ENCODE results near the gene EIF2AK2. TPM values are rescaled to one million over a fixed set of nuclear protein-coding genes. Genes with fewer than 3 reads are reported as not detected.

Gene EIF2AK2
- total RNA-seq, 2 donors from 2014 or later, result 25.4 to 45.1 TPM

GRCh38 chr2:37149626-37150322, 7.0 kb downstream of the EIF2AK2 start:
- Mint-ChIP-seq H3K4me1 (peaks cover 38% of the 10 kb centered on the region), H3K36me3 (ENCODE audit: low read depth) (peaks cover 55% of the 10 kb centered on the region), H3K27me3 (no peaks in the 10 kb centered on the region), H3K9me3 (peaks cover 8% of the 10 kb centered on the region), H3K4me3 (peak overlapping the region; percentile 79), H3K27ac (peak overlapping the region; percentile 80)
- peak; percentile 87 for ATAC-seq (replicated peaks)

GRCh38 chr2:37148325-37148724, 8.5 kb downstream of the EIF2AK2 start:
- Mint-ChIP-seq H3K36me3 (ENCODE audit: low read depth) (peaks cover 54% of the 10 kb centered on the region), H3K9me3 (peaks cover 6% of the 10 kb centered on the region), H3K27ac (peak overlapping the region; percentile 80), H3K27me3 (no peaks in the 10 kb centered on the region), H3K4me1 (peaks cover 31% of the 10 kb centered on the region), H3K4me3 (peak overlapping the region; percentile 79)
- ATAC-seq (replicated peaks), result no peak

- Mint-ChIP-seq H3K4me3 (no peak overlapping the region), H3K27ac (no peak overlapping the region), H3K4me1 (peaks cover 17% of the 10 kb centered on the region), H3K9me3 (no peaks in the 10 kb centered on the region), H3K27me3 (no peaks in the 10 kb centered on the region), H3K36me3 (ENCODE audit: low read depth) (peaks cover 65% of the 10 kb centered on the region)
- ATAC-seq (replicated peaks), result no peak
These were observed 10.7 kb downstream of the EIF2AK2 start for GRCh38 chr2:37146062-37146461.

GRCh38 chr2:37143974-37144373, 12.8 kb downstream of the EIF2AK2 start:
- H3K27ac Mint-ChIP-seq, result no peak overlapping the region
- H3K27me3 Mint-ChIP-seq, result no peaks in the 10 kb centered on the region
- no peaks in the 10 kb centered on the region for H3K9me3 Mint-ChIP-seq
- H3K36me3 Mint-ChIP-seq (ENCODE audit: low read depth), result peaks cover 76% of the 10 kb centered on the region
- no peak overlapping the region for H3K4me3 Mint-ChIP-seq
- peaks cover 5% of the 10 kb centered on the region for H3K4me1 Mint-ChIP-seq
- no peak for ATAC-seq (replicated peaks)

- no peaks in the 10 kb centered on the region for H3K4me1 Mint-ChIP-seq
- no peaks in the 10 kb centered on the region for H3K27me3 Mint-ChIP-seq
- no peaks in the 10 kb centered on the region for H3K9me3 Mint-ChIP-seq
- no peak for ATAC-seq (replicated peaks)
- no peak overlapping the region for H3K4me3 Mint-ChIP-seq
- peaks cover 62% of the 10 kb centered on the region for H3K36me3 Mint-ChIP-seq (ENCODE audit: low read depth)
- no peak overlapping the region for H3K27ac Mint-ChIP-seq
These were observed 14.2 kb downstream of the EIF2AK2 start for GRCh38 chr2:37142546-37142945.

GRCh38 chr2:37132914-37133313, 23.9 kb downstream of the EIF2AK2 start:
- Mint-ChIP-seq H3K9me3 (peaks cover 3% of the 10 kb centered on the region), H3K4me3 (no peak overlapping the region), H3K4me1 (peaks cover 5% of the 10 kb centered on the region), H3K27me3 (no peaks in the 10 kb centered on the region), H3K27ac (no peak overlapping the region), H3K36me3 (ENCODE audit: low read depth) (no peaks in the 10 kb centered on the region)
- no peak for ATAC-seq (replicated peaks)

GRCh38 chr2:37125416-37125815, 31.4 kb downstream of the EIF2AK2 start:
- Mint-ChIP-seq H3K4me1 (peaks cover 10% of the 10 kb centered on the region), H3K9me3 (peaks cover 3% of the 10 kb centered on the region), H3K27ac (no peak overlapping the region), H3K4me3 (no peak overlapping the region), H3K36me3 (ENCODE audit: low read depth) (peaks cover 37% of the 10 kb centered on the region), H3K27me3 (no peaks in the 10 kb centered on the region)
- ATAC-seq (replicated peaks), result no peak

- Mint-ChIP-seq H3K27ac (no peak overlapping the region), H3K9me3 (no peaks in the 10 kb centered on the region), H3K4me3 (no peak overlapping the region), H3K27me3 (no peaks in the 10 kb centered on the region), H3K4me1 (no peaks in the 10 kb centered on the region), H3K36me3 (ENCODE audit: low read depth) (peaks cover 81% of the 10 kb centered on the region)
- ATAC-seq (replicated peaks), result no peak
These were observed 37.6 kb downstream of the EIF2AK2 start for GRCh38 chr2:37119157-37119556.

- peaks cover 82% of the 10 kb centered on the region for H3K36me3 Mint-ChIP-seq (ENCODE audit: low read depth)
- H3K27me3 Mint-ChIP-seq, result no peaks in the 10 kb centered on the region
- H3K4me3 Mint-ChIP-seq, result no peak overlapping the region
- H3K4me1 Mint-ChIP-seq, result no peaks in the 10 kb centered on the region
- ATAC-seq (replicated peaks), result no peak
- no peak overlapping the region for H3K27ac Mint-ChIP-seq
- H3K9me3 Mint-ChIP-seq, result no peaks in the 10 kb centered on the region
These were observed 39.2 kb downstream of the EIF2AK2 start for GRCh38 chr2:37117566-37117965.

- H3K27me3 Mint-ChIP-seq, result no peaks in the 10 kb centered on the region
- no peaks in the 10 kb centered on the region for H3K4me1 Mint-ChIP-seq
- no peak for ATAC-seq (replicated peaks)
- no peak overlapping the region for H3K27ac Mint-ChIP-seq
- no peaks in the 10 kb centered on the region for H3K9me3 Mint-ChIP-seq
- H3K4me3 Mint-ChIP-seq, result no peak overlapping the region
- peaks cover 86% of the 10 kb centered on the region for H3K36me3 Mint-ChIP-seq (ENCODE audit: low read depth)
These were observed 44.8 kb downstream of the EIF2AK2 start for GRCh38 chr2:37111958-37112357.

- no peak for ATAC-seq (replicated peaks)
- no peaks in the 10 kb centered on the region for H3K27me3 Mint-ChIP-seq
- H3K4me3 Mint-ChIP-seq, result no peak overlapping the region
- H3K27ac Mint-ChIP-seq, result no peak overlapping the region
- H3K36me3 Mint-ChIP-seq (ENCODE audit: low read depth), result peaks cover 86% of the 10 kb centered on the region
- H3K9me3 Mint-ChIP-seq, result no peaks in the 10 kb centered on the region
- no peaks in the 10 kb centered on the region for H3K4me1 Mint-ChIP-seq
These were observed 46.2 kb downstream of the EIF2AK2 start for GRCh38 chr2:37110306-37111212.

GRCh38 chr2:37109523-37109922, 47.3 kb downstream of the EIF2AK2 start:
- no peak for ATAC-seq (replicated peaks)
- Mint-ChIP-seq H3K4me1 (no peaks in the 10 kb centered on the region), H3K36me3 (ENCODE audit: low read depth) (peaks cover 91% of the 10 kb centered on the region), H3K27me3 (no peaks in the 10 kb centered on the region), H3K4me3 (no peak overlapping the region), H3K9me3 (no peaks in the 10 kb centered on the region), H3K27ac (no peak overlapping the region)

- H3K27me3 Mint-ChIP-seq, result no peaks in the 10 kb centered on the region
- ATAC-seq (replicated peaks), result no peak
These were observed 51.6 kb downstream of the EIF2AK2 start for GRCh38 chr2:37105150-37105549.

GRCh38 chr2:37104178-37104577, 52.6 kb downstream of the EIF2AK2 start:
- Mint-ChIP-seq H3K27me3 (no peaks in the 10 kb centered on the region), H3K4me3 (no peak overlapping the region), H3K27ac (no peak overlapping the region), H3K9me3 (no peaks in the 10 kb centered on the region), H3K4me1 (no peaks in the 10 kb centered on the region), H3K36me3 (ENCODE audit: low read depth) (peaks cover 87% of the 10 kb centered on the region)
- no peak for ATAC-seq (replicated peaks)

More at GRCh38 chr2:37105150-37105549, 51.6 kb downstream of the EIF2AK2 start:
- H3K9me3 Mint-ChIP-seq, result no peaks in the 10 kb centered on the region
- no peak overlapping the region for H3K27ac Mint-ChIP-seq
- H3K4me1 Mint-ChIP-seq, result no peaks in the 10 kb centered on the region
- H3K36me3 Mint-ChIP-seq (ENCODE audit: low read depth), result peaks cover 87% of the 10 kb centered on the region
- H3K4me3 Mint-ChIP-seq, result no peak overlapping the region

GRCh38 chr2:37102588-37102987, 54.2 kb downstream of the EIF2AK2 start:
- Mint-ChIP-seq H3K27me3 (no peaks in the 10 kb centered on the region), H3K4me1 (no peaks in the 10 kb centered on the region), H3K4me3 (no peak overlapping the region), H3K27ac (no peak overlapping the region), H3K9me3 (no peaks in the 10 kb centered on the region), H3K36me3 (ENCODE audit: low read depth) (peaks cover 75% of the 10 kb centered on the region)
- no peak for ATAC-seq (replicated peaks)

Measured in activated T-helper 17 cell treated with anti-CD3 and anti-CD28 coated beads, Interleukin-2, amount 50 U/mL, for 72 hours (primary cell).